Suppressor macrophage treated with lipopolysaccharide for 1 hour (primary cell): Measurements from ENCODE around the gene SAMD9.
"Not testable (repeated sequence)": the region's sequence is repeated elsewhere in the genome, so short reads cannot be mapped to it uniquely, and the experiment has no call there.

Experiments
- DNase-seq, 3 donors: peaks; one replicate each; pipeline ENCODE4 v3.0.0-alpha.2; 2020 to 2022

Gene SAMD9

GRCh38 chr7:93119191-93119905 lies 1.6 kb upstream of the SAMD9 start:
- DNase-seq, result no peak

- no peak for DNase-seq
Measured at GRCh38 chr7:93117327-93117726, 452 bp downstream of the SAMD9 start.

GRCh38 chr7:93115796-93116195 lies 2.0 kb downstream of the SAMD9 start:
- DNase-seq, result peak; percentile 38 to 78 (median 63)

GRCh38 chr7:93108003-93108402 lies 9.8 kb downstream of the SAMD9 start:
- no peak for DNase-seq

- no peak for DNase-seq
Measured at GRCh38 chr7:93097388-93097787, 20.4 kb downstream of the SAMD9 start.

GRCh38 chr7:93092757-93093370 lies 24.9 kb downstream of the SAMD9 start:
- DNase-seq, result peak; percentile 41 to 50 (median 44)

GRCh38 chr7:93073357-93073756 lies 44.4 kb downstream of the SAMD9 start:
- DNase-seq, result not testable (repeated sequence)

- DNase-seq, result no peak
Measured at GRCh38 chr7:93062599-93062998, 55.2 kb downstream of the SAMD9 start.

- no peak for DNase-seq
Measured at GRCh38 chr7:93060865-93061264, 56.9 kb downstream of the SAMD9 start.

GRCh38 chr7:93060025-93060424 lies 57.8 kb downstream of the SAMD9 start:
- DNase-seq, result no peak

- not testable (repeated sequence) for DNase-seq
Measured at GRCh38 chr7:93056621-93057020, 61.2 kb downstream of the SAMD9 start.

- DNase-seq, result peak; percentile 37 to 75 (median 71)
Measured at GRCh38 chr7:93055543-93056107, 62.2 kb downstream of the SAMD9 start.

GRCh38 chr7:93054975-93055374 lies 62.8 kb downstream of the SAMD9 start:
- no peak for DNase-seq

- DNase-seq, result peak in 1 of 3 donors; percentile 3
Measured at GRCh38 chr7:93053949-93054943, 63.5 kb downstream of the SAMD9 start.

- no peak for DNase-seq
Measured at GRCh38 chr7:93053209-93053948, 64.4 kb downstream of the SAMD9 start.

- no peak for DNase-seq
Measured at GRCh38 chr7:93051660-93052059, 66.1 kb downstream of the SAMD9 start.
